NCI-H1930 (cell line): Measurements from ENCODE around the gene C2.
"Not testable (repeated sequence)": the region's sequence is repeated elsewhere in the genome, so short reads cannot be mapped to it uniquely, and the experiment has no call there.

Experiments used
- DNase-seq, 2 experiments: peaks; one replicate each; lab custom pipeline; 2025; lab: John Stamatoyannopoulos, UW

Gene C2

DNA sequence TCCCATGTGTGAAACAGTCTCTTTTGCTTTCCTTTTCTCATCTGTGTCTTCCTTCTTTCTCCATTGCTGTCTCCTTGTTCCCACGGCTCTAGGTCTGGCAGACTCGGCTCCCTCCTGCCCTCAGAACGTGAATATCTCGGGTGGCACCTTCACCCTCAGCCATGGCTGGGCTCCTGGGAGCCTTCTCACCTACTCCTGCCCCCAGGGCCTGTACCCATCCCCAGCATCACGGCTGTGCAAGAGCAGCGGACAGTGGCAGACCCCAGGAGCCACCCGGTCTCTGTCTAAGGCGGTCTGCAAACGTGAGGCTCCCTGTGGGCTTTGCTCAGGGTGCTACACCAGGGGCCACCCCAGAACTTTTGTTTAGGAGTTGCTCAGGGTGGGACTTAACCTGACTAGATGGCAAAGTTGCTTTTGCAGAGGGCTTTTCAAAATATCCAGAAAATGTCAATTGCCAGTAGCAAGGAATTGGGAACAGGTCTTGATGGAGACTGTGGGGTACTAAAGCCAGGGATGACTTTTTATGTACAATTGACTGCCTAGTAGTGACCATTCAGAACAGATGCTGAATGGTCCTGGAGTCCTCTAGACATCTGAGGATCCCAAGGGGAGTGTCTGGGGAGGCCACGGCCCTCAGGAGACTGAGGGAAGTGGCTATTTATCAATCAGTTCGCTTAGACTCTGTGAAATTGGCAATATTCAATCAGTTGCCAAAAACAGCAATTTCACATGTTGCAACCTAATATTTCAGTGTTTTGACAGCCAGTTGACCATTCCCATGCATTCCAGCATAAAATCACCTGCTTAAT, 550 bp downstream of the C2 start:
- no peak for DNase-seq

DNA sequence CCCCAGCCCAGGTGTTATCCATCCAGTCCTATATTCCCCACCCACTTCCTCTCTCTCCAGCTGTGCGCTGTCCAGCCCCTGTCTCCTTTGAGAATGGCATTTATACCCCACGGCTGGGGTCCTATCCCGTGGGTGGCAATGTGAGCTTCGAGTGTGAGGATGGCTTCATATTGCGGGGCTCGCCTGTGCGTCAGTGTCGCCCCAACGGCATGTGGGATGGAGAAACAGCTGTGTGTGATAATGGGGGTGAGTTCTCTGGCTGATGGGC, 1.1 kb downstream of the C2 start:
- no peak for DNase-seq

DNA sequence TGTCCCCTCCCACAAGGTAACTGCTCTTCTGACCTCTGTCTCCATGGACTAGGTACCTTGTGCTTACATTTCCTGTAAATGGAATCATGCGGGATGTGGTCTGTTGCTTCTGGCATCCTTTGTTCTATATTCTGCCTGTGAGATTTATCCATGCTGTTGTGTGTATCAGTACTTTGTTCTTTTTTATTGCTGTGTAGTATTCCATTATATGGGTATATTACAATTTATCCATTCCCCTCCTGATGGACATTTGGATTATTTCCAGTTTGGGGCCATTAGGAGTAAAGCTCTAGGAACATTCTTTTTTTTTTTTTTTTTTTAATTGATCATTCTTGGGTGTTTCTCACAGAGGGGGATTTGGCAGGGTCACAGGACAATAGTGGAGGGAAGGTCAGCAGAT, 3.4 kb downstream of the C2 start:
- DNase-seq, result no peak

DNA sequence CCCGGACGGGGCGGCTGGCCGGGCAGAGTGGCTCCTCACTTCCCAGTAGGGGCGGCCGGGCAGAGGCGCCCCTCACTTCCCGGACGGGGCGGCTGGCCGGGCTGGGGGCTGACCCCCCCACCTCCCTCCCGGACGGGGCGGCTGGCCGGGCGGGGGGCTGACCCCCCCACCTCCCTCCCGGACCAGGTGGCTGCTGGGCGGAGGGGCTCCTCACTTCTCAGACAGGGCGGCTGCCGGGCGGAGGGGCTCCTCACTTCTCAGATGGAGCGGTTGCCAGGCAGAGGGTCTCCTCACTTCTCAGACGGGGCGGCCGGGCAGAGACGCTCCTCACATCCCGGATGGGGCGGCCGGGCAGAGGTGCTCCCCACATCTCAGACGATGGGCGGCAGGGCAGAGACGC, 4.6 kb downstream of the C2 start:
- not testable (repeated sequence) for DNase-seq

DNA sequence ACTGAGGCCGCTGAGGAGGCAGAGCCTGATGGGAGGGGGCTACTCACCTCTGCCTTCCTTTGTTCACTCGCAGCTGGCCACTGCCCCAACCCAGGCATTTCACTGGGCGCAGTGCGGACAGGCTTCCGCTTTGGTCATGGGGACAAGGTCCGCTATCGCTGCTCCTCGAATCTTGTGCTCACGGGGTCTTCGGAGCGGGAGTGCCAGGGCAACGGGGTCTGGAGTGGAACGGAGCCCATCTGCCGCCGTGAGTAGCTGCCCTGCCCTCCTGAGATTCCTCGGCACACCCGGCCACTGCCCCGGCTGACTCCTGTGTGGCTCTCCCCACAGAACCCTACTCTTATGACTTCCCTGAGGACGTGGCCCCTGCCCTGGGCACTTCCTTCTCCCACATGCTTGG, 6.0 kb downstream of the C2 start:
- no peak for DNase-seq

DNA sequence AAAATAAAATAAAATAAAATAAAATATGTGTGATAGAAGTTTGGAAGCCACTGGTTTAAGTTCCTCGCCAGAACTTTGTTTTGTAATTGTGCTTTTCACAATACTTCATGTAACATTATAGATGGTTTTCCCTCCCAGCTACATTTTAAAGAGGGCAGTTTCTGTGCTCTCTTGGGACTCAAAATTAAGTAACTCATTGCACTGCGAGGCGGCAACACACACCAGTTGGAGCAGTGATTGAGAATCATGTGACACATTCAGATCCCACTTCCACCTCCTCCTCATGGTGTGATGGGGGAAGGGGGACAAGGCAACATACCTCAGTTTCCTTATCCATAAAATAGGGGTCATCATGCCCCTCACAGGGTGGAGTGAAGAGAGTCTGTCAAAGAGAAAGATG, 7.5 kb downstream of the C2 start:
- DNase-seq, result no peak

DNA sequence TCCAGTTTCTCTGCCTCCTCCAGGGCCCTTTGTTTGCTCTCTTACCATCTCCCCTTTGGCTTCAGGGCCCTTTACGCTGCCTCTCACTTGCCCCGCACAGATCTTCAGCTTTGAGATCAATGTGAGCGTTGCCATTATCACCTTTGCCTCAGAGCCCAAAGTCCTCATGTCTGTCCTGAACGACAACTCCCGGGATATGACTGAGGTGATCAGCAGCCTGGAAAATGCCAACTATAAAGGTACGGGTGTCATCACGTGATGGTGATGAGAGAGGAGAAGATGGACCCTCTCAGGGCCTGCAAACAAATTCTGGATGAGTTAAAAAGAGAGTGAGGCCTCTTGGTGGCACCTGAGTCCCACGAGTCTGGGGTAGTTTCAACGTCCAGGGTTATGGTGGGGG, 8.3 kb downstream of the C2 start:
- DNase-seq, result no peak

DNA sequence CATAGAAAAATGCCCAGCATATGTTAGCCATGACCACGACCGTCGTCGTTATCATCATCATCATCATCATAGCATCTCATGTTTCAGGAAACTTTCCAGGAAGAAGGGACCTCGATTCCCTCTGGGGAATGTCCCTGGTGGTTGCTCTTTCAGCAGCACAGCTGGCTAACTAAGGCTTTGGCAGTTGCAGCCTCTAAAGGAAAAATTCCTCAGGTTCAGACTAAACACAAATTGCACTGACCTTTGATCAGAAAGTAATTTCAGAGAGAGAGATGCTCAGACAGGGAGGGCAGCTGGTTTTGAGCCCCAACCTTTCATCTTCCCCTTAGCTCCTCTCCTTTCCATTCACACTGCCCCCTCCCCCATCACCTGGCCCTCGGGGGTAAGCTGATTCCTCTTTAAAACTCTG, 12.7 kb downstream of the C2 start:
- no peak for DNase-seq

DNA sequence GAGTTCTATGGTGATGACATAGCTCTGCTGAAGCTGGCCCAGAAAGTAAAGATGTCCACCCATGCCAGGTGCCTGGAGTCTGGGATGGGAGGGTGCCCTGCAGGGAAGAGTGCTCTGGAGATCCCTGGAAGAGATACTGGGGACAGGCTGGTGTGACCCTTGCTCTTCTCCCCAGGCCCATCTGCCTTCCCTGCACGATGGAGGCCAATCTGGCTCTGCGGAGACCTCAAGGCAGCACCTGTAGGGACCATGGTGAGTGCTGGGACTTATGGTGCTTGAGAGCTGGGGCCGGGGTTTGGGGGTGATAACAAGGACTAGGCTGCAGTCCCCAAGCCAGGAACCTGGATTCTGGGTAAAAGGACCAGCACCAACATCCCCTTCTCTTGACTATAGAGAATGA, 16.2 kb downstream of the C2 start:
- no peak for DNase-seq

DNA sequence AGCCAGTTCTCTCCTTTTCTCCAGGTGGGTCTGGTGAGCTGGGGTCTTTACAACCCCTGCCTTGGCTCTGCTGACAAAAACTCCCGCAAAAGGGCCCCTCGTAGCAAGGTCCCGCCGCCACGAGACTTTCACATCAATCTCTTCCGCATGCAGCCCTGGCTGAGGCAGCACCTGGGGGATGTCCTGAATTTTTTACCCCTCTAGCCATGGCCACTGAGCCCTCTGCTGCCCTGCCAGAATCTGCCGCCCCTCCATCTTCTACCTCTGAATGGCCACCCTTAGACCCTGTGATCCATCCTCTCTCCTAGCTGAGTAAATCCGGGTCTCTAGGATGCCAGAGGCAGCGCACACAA, 17.6 kb downstream of the C2 start:
- DNase-seq, result no peak

DNA sequence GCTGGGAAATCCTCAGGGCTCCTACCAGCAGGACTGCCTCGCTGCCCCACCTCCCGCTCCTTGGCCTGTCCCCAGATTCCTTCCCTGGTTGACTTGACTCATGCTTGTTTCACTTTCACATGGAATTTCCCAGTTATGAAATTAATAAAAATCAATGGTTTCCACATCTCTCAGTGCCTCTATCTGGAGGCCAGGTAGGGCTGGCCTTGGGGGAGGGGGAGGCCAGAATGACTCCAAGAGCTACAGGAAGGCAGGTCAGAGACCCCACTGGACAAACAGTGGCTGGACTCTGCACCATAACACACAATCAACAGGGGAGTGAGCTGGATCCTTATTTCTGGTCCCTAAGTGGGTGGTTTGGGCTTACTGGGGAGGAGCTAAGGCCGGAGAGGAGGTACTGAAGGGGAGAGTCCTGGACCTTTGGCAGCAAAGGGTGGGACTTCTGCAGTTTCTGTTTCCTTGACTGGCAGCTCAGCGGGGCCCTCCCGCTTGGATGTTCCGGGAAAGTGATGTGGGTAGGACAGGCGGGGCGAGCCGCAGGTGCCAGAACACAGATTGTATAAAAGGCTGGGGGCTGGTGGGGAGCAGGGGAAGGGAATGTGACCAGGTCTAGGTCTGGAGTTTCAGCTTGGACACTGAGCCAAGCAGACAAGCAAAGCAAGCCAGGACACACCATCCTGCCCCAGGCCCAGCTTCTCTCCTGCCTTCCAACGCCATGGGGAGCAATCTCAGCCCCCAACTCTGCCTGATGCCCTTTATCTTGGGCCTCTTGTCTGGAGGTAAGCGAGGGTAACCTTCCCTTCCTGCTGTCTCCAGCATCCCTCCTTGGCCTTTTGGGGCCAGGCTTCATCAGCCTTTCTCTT, 18.2 kb downstream of the C2 start, which contains the start of gene CFB:
Gene CFB, plus strand, starts transcription at position 589 of the 863 bp plus-strand sequence. Its CDS starts 127 bp downstream, at position 716.
- DNase-seq, result no peak

DNA sequence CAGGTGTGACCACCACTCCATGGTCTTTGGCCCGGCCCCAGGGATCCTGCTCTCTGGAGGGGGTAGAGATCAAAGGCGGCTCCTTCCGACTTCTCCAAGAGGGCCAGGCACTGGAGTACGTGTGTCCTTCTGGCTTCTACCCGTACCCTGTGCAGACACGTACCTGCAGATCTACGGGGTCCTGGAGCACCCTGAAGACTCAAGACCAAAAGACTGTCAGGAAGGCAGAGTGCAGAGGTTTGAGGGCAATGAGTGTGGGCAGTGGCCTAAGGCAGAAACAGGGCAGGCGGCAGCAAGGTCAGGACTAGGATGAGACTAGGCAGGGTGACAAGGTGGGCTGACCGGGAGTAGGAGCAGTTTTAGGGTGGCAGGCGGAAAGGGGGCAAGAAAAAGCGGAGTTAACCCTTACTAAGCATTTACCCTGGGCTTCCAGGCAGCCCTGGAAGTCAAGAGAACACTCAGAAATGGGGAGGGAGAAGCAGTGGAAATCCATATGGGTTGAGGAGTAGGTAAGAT, 18.9 kb downstream of the C2 start:
- no peak for DNase-seq

DNA sequence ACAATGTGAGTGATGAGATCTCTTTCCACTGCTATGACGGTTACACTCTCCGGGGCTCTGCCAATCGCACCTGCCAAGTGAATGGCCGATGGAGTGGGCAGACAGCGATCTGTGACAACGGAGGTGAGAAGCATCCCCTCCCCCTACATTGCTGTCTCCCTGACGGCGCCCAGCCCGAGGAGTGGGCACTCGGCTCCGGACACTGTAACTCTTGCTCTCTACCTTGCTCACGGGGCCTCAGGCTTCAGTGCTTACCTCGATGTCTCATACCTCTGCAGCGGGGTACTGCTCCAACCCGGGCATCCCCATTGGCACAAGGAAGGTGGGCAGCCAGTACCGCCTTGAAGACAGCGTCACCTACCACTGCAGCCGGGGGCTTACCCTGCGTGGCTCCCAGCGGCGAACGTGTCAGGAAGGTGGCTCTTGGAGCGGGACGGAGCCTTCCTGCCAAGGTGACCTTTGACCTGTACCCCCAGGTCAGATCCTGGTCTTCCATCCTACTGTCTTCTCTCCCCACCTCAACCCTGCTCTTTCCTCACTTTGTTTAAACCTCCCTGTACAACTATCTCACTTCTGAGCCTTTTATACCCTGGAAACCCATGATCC, 19.7 kb downstream of the C2 start:
- DNase-seq, result no peak

DNA sequence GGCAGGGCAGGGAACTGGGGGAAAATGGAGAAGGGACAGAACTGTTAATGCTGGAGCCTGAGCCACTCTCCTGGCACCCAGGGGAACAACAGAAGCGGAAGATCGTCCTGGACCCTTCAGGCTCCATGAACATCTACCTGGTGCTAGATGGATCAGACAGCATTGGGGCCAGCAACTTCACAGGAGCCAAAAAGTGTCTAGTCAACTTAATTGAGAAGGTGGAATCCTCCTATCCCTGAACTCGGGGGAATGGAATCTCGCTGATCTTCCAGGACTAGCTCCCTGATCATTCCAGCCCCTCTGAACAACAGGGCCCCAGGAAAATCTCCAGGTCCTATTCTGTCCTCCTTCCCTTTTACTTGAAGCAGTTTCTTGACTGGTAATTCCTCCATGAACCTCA, 20.3 kb downstream of the C2 start:
- no peak for DNase-seq

DNA sequence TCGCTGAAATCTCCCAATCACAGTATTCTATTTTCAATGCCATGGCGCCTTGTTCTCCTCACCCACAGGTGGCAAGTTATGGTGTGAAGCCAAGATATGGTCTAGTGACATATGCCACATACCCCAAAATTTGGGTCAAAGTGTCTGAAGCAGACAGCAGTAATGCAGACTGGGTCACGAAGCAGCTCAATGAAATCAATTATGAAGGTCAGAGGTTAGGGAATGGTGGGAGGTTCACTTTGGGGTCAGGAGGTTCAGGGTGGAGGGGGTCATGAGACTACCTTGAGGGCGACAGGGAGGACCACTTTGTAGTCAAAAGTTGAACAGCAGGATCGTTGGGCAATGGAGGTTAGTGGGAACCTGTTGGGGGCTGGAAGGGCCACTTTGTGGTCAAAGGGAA, 20.8 kb downstream of the C2 start:
- no peak for DNase-seq

DNA sequence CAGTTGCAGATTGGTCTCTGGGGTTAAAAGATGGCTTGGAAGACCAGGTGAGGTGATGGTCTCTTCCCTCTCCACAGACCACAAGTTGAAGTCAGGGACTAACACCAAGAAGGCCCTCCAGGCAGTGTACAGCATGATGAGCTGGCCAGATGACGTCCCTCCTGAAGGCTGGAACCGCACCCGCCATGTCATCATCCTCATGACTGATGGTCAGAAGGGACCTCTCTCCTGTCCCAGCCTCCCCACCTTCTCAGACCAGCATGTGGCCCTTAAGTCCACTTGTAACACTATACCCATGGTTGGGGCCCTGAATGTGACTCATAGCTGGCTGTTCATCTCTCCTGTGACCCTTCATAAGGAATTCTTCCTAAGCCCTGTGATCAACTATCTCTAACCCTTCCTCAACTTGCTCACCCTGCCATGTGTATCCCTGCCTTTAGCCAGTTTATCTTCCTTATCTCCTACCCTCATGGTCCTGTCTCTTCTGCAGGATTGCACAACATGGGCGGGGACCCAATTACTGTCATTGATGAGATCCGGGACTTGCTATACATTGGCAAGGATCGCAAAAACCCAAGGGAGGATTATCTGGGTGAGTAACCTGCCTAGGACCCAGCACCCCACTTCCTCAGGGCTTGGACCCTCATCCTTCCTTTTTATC, 21.4 kb downstream of the C2 start:
- DNase-seq, result no peak

DNA sequence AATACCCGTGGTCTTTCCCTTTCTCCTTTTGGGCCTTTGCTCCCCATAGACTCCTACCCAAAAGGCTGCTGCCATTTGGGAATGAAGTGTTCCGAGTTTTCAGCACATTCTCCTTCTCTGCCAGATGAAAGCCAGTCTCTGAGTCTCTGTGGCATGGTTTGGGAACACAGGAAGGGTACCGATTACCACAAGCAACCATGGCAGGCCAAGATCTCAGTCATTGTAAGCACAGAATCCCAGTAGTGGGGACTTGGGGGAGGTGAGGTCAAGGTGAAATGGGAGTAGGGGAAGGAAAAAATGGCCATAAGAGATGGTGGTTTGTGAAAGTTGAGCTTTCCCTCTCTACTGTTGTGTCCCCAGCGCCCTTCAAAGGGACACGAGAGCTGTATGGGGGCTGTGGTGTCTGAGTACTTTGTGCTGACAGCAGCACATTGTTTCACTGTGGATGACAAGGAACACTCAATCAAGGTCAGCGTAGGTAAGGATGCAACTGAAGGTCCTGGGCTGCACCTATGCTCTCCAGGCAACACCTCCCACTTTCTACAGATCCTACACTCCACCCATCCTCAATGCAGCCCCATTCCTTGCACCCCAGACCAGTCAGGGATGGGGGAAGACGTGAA, 22.5 kb downstream of the C2 start:
- DNase-seq, result no peak

DNA sequence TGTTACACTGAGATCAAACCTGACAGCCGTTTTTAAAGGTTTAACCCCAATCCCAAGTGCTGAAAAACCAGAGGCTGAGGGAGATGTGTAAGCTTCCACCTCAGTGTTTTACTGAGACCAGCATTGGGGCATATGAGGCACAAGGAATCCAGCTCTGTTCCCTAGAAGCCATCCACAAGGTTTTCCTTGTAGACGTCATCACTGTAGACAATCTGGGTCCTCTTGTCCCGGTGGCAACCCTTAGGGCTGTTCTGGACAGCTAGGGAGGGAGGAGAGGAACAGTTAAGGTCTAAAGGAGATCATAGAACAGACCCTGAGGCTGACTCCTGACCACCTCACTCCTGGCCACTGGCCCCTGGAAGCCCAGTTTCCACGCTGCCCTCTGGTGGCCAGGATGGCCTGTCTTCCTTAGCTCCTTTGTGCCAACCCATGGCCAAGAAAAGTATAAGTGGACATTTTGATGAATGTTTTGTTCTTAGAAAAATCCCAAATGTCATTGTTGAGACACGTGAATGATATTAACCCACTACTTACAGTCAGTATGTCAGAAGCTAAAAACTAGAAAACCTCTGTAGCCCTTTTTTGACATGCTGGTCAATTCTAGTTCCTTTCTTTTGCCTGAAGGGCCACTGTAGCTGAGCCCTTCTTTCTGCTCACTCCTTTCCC, 24.8 kb downstream of the C2 start:
- DNase-seq, result peak in 1 of 2 experiments; percentile 30

DNA sequence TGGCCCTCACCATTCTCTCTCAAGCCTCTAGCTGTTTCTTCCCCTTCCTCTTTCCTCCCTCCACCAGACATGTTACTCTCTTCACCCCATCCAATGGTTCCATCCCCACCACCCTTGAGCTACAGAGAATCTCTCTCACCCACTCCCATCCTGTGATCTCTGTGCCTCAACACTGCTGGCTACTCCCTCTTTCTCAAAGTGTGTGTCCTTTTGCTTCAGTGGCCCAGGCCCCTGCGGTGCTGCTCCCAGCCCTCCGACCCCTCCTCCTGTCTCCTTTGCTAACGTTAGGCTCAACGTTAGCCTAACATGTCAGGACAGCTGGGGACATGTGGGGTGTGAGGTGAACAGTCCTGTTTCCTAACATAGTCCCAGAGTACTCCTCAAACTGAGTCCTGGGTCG, 25.4 kb downstream of the C2 start:
- no peak for DNase-seq

DNA sequence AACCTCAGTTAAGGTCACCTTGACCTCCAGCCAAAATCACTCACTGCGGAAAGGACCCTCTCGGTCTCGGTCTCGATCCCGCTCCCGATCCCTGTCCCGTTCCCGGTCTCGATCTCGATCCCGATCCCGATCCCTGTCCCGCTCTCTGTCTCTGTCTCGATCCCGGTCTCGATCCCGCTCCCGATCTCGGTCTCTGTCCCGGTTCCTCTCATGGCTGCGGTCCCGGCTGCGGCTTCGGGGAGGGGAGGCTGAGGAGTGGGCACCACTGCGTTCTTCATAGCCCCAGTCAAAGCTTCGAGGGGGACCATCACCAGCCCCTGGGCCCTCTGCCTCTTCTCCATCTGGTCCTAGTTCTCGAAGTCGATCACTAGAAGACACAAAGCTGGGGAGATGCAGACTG, 27.0 kb downstream of the C2 start:
- no peak for DNase-seq

DNA sequence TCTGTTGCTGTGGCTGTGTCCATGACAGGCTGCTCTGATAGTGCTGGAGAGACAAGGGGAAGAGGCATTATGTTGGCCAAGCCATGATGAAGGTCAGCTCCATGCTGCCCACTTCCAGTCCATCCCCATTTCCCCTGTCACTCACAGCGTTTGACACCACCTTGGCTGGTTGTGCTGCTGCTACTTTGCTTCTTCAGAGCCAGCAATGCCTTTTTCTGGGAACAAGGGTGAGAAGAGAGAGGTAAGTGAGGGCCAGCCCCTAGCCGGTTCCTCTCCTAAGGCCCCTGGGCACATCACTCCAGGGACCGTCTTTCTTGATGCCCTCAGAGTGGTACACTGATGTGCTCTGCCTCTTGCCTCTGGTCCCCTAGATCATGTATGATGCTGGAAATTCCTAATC, 29.3 kb downstream of the C2 start:
- no peak for DNase-seq

DNA sequence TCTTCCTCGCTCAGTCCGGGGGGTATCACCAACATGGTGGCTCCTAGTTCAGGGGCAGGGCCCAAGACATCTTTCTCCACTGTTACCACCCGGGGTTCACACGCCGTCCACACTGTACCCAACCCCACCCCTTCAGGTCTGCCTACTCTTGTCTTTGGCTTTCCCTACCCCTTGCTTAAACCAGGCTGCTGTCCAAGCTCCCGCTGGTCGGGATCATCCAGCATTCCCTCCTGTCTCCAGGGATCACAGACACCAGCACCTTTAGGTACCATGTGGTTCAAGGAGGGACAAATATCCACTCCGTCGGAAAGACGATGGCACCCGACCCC, 30.9 kb downstream of the C2 start:
- no peak for DNase-seq
